ENCODE measurements around the gene CEP152.

Gene CEP152

DNA sequence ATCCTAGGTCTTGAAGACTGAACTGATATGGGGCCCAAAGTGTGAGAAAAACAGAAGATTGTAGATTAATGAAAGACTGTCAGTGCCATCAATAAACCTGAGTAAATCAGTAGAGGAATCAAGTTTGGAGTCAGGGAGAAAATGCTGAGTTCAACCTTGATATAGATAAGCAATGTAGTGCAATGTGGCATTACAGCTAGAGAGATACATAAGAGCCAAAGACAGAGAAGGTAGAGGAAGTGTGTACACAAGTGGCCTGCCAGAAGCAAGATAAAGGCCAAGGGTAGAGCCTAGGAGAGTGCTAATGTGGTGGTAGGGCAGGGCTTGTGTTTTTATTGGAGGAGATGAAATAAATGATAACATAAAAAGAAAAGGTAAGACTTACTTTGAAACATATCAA, 41.1 kb upstream of the CEP152 start:
- no peak overlapping the region for H3K9ac ChIP-seq (ENCODE audit: low read length)
- no peak overlapping the region for H2AFZ ChIP-seq (ENCODE audit: low read length)
- no peak overlapping the region for H3K4me2 ChIP-seq (ENCODE audit: low read depth, low read length)
- H3K36me3 ChIP-seq (replicated peaks; ENCODE audit: insufficient read depth, low read length): no peaks in the 10 kb centered on the region
- H3K79me2 ChIP-seq (ENCODE audit: low read length): no peaks in the 10 kb centered on the region
- H3K27me3 ChIP-seq (replicated peaks; ENCODE audit: insufficient read depth, low read length): no peaks in the 10 kb centered on the region
- H3K4me3 ChIP-seq (ENCODE audit: low read length): no peak overlapping the region
- no peaks in the 10 kb centered on the region for H3K4me1 ChIP-seq (ENCODE audit: low read length)
- H3F3A ChIP-seq (ENCODE audit: insufficient read depth, low read length): no peaks in the 10 kb centered on the region
- H3K9me3 ChIP-seq (replicated peaks; ENCODE audit: insufficient read depth, low read length): no peaks in the 10 kb centered on the region
- TF ChIP-seq EZH2 (optimal IDR thresholded peaks at IDR 0.05; ENCODE audit: low read depth, low read length) (no peak), CTCF (IDR thresholded peaks at IDR 0.05; ENCODE audit: low read length) (no peak), EZH2phosphoT487 (IDR thresholded peaks at IDR 0.05; ENCODE audit: low read length) (no peak)
- no peaks in the 10 kb centered on the region for H4K20me1 ChIP-seq (ENCODE audit: insufficient read depth, low read length)
- H3K9me2 ChIP-seq (replicated peaks; ENCODE audit: insufficient read depth, low read length): no peaks in the 10 kb centered on the region
- DNase-seq: no peak
- no peak overlapping the region for H3K27ac ChIP-seq (ENCODE audit: low read length)

DNA sequence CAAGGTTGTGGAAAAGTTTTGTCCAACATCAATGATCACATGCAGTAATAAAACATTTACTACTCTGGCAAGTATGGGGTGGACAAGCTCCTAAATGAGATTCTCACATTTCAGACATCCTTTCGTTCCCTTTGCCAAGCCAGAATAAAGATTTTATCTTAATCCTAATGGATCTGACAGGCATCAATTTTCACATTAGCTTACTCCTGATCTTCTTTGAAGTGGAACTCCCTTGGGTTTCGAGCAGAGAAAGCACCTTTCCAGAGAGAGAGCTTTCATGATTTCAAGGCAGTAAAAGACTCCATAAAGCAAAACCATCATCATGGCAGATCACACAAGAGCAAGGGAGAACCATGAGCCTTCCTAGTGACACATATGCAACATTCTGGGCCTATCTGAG, 39.8 kb upstream of the CEP152 start:
- Histone ChIP-seq H2AFZ (ENCODE audit: low read length) (no peak overlapping the region), H3K36me3 (replicated peaks; ENCODE audit: insufficient read depth, low read length) (no peaks in the 10 kb centered on the region)

GRCh38 chr15:48845123-48845522, 34.3 kb upstream of the CEP152 start:
- Histone ChIP-seq H4K20me1 (ENCODE audit: insufficient read depth, low read length) (no peaks in the 10 kb centered on the region), H3K79me2 (ENCODE audit: low read length) (no peaks in the 10 kb centered on the region), H3K4me2 (ENCODE audit: low read depth, low read length) (no peak overlapping the region), H3K36me3 (replicated peaks; ENCODE audit: insufficient read depth, low read length) (no peaks in the 10 kb centered on the region), H2AFZ (ENCODE audit: low read length) (no peak overlapping the region), H3K27me3 (replicated peaks; ENCODE audit: insufficient read depth, low read length) (no peaks in the 10 kb centered on the region), H3K27ac (ENCODE audit: low read length) (no peak overlapping the region), H3F3A (ENCODE audit: insufficient read depth, low read length) (no peaks in the 10 kb centered on the region), H3K9me3 (replicated peaks; ENCODE audit: insufficient read depth, low read length) (no peaks in the 10 kb centered on the region), H3K9me2 (replicated peaks; ENCODE audit: insufficient read depth, low read length) (no peaks in the 10 kb centered on the region), H3K9ac (ENCODE audit: low read length) (no peak overlapping the region), H3K4me1 (ENCODE audit: low read length) (no peaks in the 10 kb centered on the region), H3K4me3 (ENCODE audit: low read length) (no peak overlapping the region)
- TF ChIP-seq EZH2phosphoT487 (IDR thresholded peaks at IDR 0.05; ENCODE audit: low read length) (no peak), CTCF (IDR thresholded peaks at IDR 0.05; ENCODE audit: low read length) (no peak), EZH2 (optimal IDR thresholded peaks at IDR 0.05; ENCODE audit: low read depth, low read length) (no peak)
- no peak for DNase-seq

More for the DNA sequence above, 39.8 kb upstream of the CEP152 start:
- Histone ChIP-seq H3K27me3 (replicated peaks; ENCODE audit: insufficient read depth, low read length) (no peaks in the 10 kb centered on the region), H3K4me3 (ENCODE audit: low read length) (no peak overlapping the region), H3K9me3 (replicated peaks; ENCODE audit: insufficient read depth, low read length) (no peaks in the 10 kb centered on the region), H4K20me1 (ENCODE audit: insufficient read depth, low read length) (no peaks in the 10 kb centered on the region), H3K79me2 (ENCODE audit: low read length) (no peaks in the 10 kb centered on the region), H3K27ac (ENCODE audit: low read length) (no peak overlapping the region), H3K9ac (ENCODE audit: low read length) (no peak overlapping the region), H3K4me2 (ENCODE audit: low read depth, low read length) (no peak overlapping the region), H3K4me1 (ENCODE audit: low read length) (no peaks in the 10 kb centered on the region), H3F3A (ENCODE audit: insufficient read depth, low read length) (no peaks in the 10 kb centered on the region), H3K9me2 (replicated peaks; ENCODE audit: insufficient read depth, low read length) (no peaks in the 10 kb centered on the region)
- TF ChIP-seq EZH2 (optimal IDR thresholded peaks at IDR 0.05; ENCODE audit: low read depth, low read length): no peak
- TF ChIP-seq EZH2phosphoT487 (IDR thresholded peaks at IDR 0.05; ENCODE audit: low read length): no peak
- TF ChIP-seq CTCF (IDR thresholded peaks at IDR 0.05; ENCODE audit: low read length): no peak
- no peak for DNase-seq

Measured in MM.1S (cell line).